B cell (primary cell): ENCODE measurements around the gene MRPS34. TPM values are rescaled to one million over a fixed set of nuclear protein-coding genes. Genes with fewer than 3 reads are reported as not detected.

Experiments used
- ATAC-seq: fragments of 200-7000 bp; cut with Tn5 transposase; one replicate; pipeline ENCODE4 v1.10.0; 2021; ENCODE audit warnings: low read depth, mild to moderate bottlenecking, moderate number of reproducible peaks, moderate library complexity
- CTCF ChIA-PET: fragments of 350-600 bp; sonication (Branson Sonifier 250); formaldehyde crosslinking; loops from one replicate; lab custom pipeline; 2021; ENCODE audit warnings: antibody characterized with exemption, inconsistent platforms; lab: Charles Lee
- POLR2A ChIA-PET: fragments of 350-600 bp; sonication (Branson Sonifier 250); formaldehyde crosslinking; loops from one replicate; lab custom pipeline; 2021; ENCODE audit warnings: antibody characterized with exemption; lab: Charles Lee
- DNase-seq: peaks from one replicate; pipeline ENCODE4 v3.0.0; 2013
- H2AFZ ChIP-seq: 2 replicates; pipeline ENCODE4 v1.6.1; 2012; ENCODE audit warnings: mild to moderate bottlenecking, low read depth, low read length; ENCODE audit not compliant: insufficient read depth, poor library complexity, severe bottlenecking
- H3K27ac ChIP-seq, 2 donors: 1 replicate in 1 of 2; 2 replicates in 1 of 2; pipeline ENCODE4 v1.5.1; 2012 to 2013; ENCODE audit warnings: low read length in 2 of 2, mild to moderate bottlenecking in 2 of 2, moderate library complexity in 1 of 2
- H3K27me3 ChIP-seq, 4 experiments: fragments of 200-600 bp in 1 of 4; sonication (generic) in 1 of 4; replicated peaks in 1 of 4; 1 replicate in 2 of 4; 2 replicates in 2 of 4; pipeline versions ENCODE4 v1.6.1 to v1.7.0; 2013 to 2016; ENCODE audit warnings: low read length in 3 of 4, mild to moderate bottlenecking in 2 of 4, mixed read lengths in 1 of 4, moderate library complexity in 1 of 4; ENCODE audit not compliant: insufficient read depth in 4 of 4, control insufficient read depth in 3 of 4; ENCODE audit errors: control extremely low read depth in 1 of 4
- H3K36me3 ChIP-seq, 2 experiments: replicated peaks in 1 of 2; 1 replicate in 1 of 2; 2 replicates in 1 of 2; pipeline versions ENCODE4 v1.6.1 to v1.7.1; 2013; ENCODE audit warnings: low read length in 1 of 2; ENCODE audit not compliant: insufficient read depth in 2 of 2, control insufficient read depth in 1 of 2; ENCODE audit errors: control extremely low read depth in 1 of 2, extremely low read depth in 1 of 2
- H3K4me1 ChIP-seq, 2 donors: fragments of 200-600 bp in 1 of 2; sonication (generic) in 1 of 2; 1 replicate in 1 of 2; 2 replicates in 1 of 2; pipeline versions ENCODE4 v1.5.1 to v1.6.1; 2013 to 2017; ENCODE audit warnings: low read length in 2 of 2; ENCODE audit not compliant: control insufficient read depth in 2 of 2, insufficient read depth in 2 of 2
- H3K4me2 ChIP-seq: replicated peaks from 2 replicates; pipeline ENCODE3; 2012; ENCODE audit warnings: mild to moderate bottlenecking, low read depth, low read length; ENCODE audit not compliant: poor library complexity, severe bottlenecking
- H3K4me3 ChIP-seq, 5 experiments: fragments of 200-600 bp in 1 of 5; sonication (generic) in 1 of 5; 1 replicate in 3 of 5; 2 replicates in 2 of 5; pipeline versions ENCODE4 v1.5.1 to v1.7.0; 2011 to 2016; ENCODE audit warnings: low read length in 4 of 5, mild to moderate bottlenecking in 4 of 5, low read depth in 2 of 5, control low read depth in 1 of 5, moderate library complexity in 1 of 5; ENCODE audit not compliant: insufficient read depth in 1 of 5; ENCODE audit errors: control extremely low read depth in 1 of 5, extremely low read depth in 1 of 5
- H3K79me2 ChIP-seq: fragments of 200-600 bp; sonication (generic); one replicate; pipeline ENCODE4 v1.6.0; 2016; ENCODE audit warnings: low read length; ENCODE audit not compliant: control insufficient read depth, insufficient read depth
- H3K9ac ChIP-seq: fragments of 200-600 bp; sonication (generic); 2 replicates; pipeline ENCODE4 v1.6.1; 2017; ENCODE audit warnings: mild to moderate bottlenecking, low read length, moderate library complexity
- H3K9me3 ChIP-seq, 3 donors: one replicate each; pipeline versions ENCODE4 v1.6.1 to v1.7.1; 2013; ENCODE audit warnings: low read length in 2 of 3; ENCODE audit not compliant: control insufficient read depth in 2 of 3, insufficient read depth in 1 of 3; ENCODE audit errors: control extremely low read depth in 1 of 3
- H4K20me1 ChIP-seq: 2 replicates; pipeline ENCODE4 v1.6.0; 2012; ENCODE audit warnings: mild to moderate bottlenecking, low read length; ENCODE audit not compliant: insufficient read depth, control insufficient read depth, poor library complexity, severe bottlenecking
- H3K27ac Mint-ChIP-seq: one replicate; pipeline ENCODE4 v1.8.0; 2021; ENCODE audit warnings: mixed read lengths
- H3K27me3 Mint-ChIP-seq: one replicate; pipeline ENCODE4 v1.8.0; 2021; ENCODE audit warnings: mixed read lengths
- H3K4me1 Mint-ChIP-seq: one replicate; pipeline ENCODE4 v1.8.0; 2021; ENCODE audit warnings: mixed read lengths
- H3K4me3 Mint-ChIP-seq: one replicate; pipeline ENCODE4 v1.8.0; 2021; ENCODE audit warnings: mixed read lengths
- H3K9me3 Mint-ChIP-seq: one replicate; pipeline ENCODE4 v1.8.0; 2022; ENCODE audit warnings: mixed read lengths; ENCODE audit not compliant: insufficient read depth
- CTCF ChIP-seq: fragments of 200-600 bp; IDR thresholded peaks from one replicate; pipeline ENCODE4 v1.8.0; 2022; ENCODE audit warnings: antibody characterized with exemption, mild to moderate bottlenecking
- EZH2 ChIP-seq: IDR thresholded peaks from 2 replicates; pipeline ENCODE4 v1.6.1; 2012; ENCODE audit warnings: borderline replicate concordance, low read depth, mild to moderate bottlenecking, moderate library complexity, low read length; ENCODE audit not compliant: insufficient read depth, poor library complexity, severe bottlenecking
- WGBS: methylation state at CpG from one replicate; pipeline ENCODE4 v1.1.5; 2013; ENCODE audit warnings: missing lambda C conversion rate; ENCODE audit not compliant: insufficient coverage; 5-methylcytosine and 5-hydroxymethylcytosine counted together
- intact Hi-C: fragments of 100-400 bp; cut with micrococcal nuclease; formaldehyde crosslinking; loops from one replicate; pipeline ENCODE4 v1.10.0; 2022
- polyA plus RNA-seq: library from polyadenylated mRNA; depleted of rRNA; stranded (reverse); fragments of >200 nt; gene quantifications from 2 replicates; pipeline ENCODE4 v1.2.3, GENCODE V29; 2012
- total RNA-seq, 2 donors: library from RNA; stranded (reverse); fragments of 120-200 nt in 1 of 2; gene quantifications; 1 replicate in 1 of 2; 2 replicates in 1 of 2; pipeline versions ENCODE4 v1.2.3 to v1.2.4, GENCODE V29; 2013 to 2022

Gene MRPS34
- total and polyA plus RNA-seq, 2 donors (not counting 1 experiment from before 2014, with no cell fraction given) = 44.6 to 55.2 TPM

- peaks cover 0 to 26% of the 10 kb centered on the region in 2 experiments for H3K36me3 ChIP-seq
- H2AFZ ChIP-seq = peak within 1 kb of the TSS; percentile 77
- H3K4me3 ChIP-seq = peak within 1 kb of the TSS; percentile 75 to 96 (median 83)
- DNase-seq (peak; percentile 99), ATAC-seq (peak; percentile 85)
- ChIA-PET POLR2A (interaction anchor here (0.5 to 2.0 kb wide), 7 partner anchors 11 to 362 kb away, joined by 3 to 27 read pairs (median 7); partner anchors contain the start of genes EME2, FAHD1, MAPK8IP3 and MRPS34), CTCF (interaction anchor here (0.6 to 2.3 kb wide), 12 partner anchors 8 to 1380 kb away, joined by 3 to 16 read pairs (median 4); partner anchors contain the start of genes EME2, FAHD1, HAGH and MAPK8IP3)
- peaks cover 81% of the 10 kb centered on the region for H4K20me1 ChIP-seq
- H3K27ac Mint-ChIP-seq = peak within 1 kb of the TSS; percentile 91
- H3K4me3 Mint-ChIP-seq = peak within 1 kb of the TSS; percentile 89
- peaks cover 22% of the 10 kb centered on the region for H3K4me1 Mint-ChIP-seq
- peak within 1 kb of the TSS; percentile 94 for H3K4me2 ChIP-seq
- H3K9ac ChIP-seq = peak within 1 kb of the TSS; percentile 89
- H3K27me3 ChIP-seq = no peaks in the 10 kb centered on the region
- no peak for TF ChIP-seq CTCF
- TF ChIP-seq EZH2 = no peak
- H3K4me1 ChIP-seq = peaks cover 10 to 30% of the 10 kb centered on the region in 2 donors
- H3K27ac ChIP-seq = peak within 1 kb of the TSS; percentile 47 to 76
- intact Hi-C loops = loop anchor here (1.0 to 2.0 kb wide), 4 partner anchors 9 to 440 kb away; partner anchors contain the start of genes HAGH, MRPS34 and UQCC4
- peaks cover 65% of the 10 kb centered on the region for H3K79me2 ChIP-seq
- H3K27me3 Mint-ChIP-seq = no peaks in the 10 kb centered on the region
- under 1% methylated on average over 102 of the region's 102 CpGs for WGBS
- H3K9me3 Mint-ChIP-seq = no peaks in the 10 kb centered on the region
- H3K9me3 ChIP-seq = no peaks in the 10 kb centered on the region
Measured at GRCh38 chr16:1782408-1783264, 9.7 kb upstream of the MRPS34 start, which contains the start of the genes NUBP2 and SPSB3. TSS of gene NUBP2 (plus strand) at chr16:1782960. CDS start at chr16:1783021, 61 bp downstream. TSS of gene SPSB3 (minus strand) at chr16:1782571. CDS start at chr16:1781483, 1,088 bp downstream.
